GM12892 (cell line): Measurements from ENCODE around the gene DDX47.

ENCODE experiments used
- POLR2A ChIP-seq: IDR thresholded peaks from 2 replicates; pipeline ENCODE4 v1.6.1; 2011; ENCODE audit warnings: low read depth, low read length, control low read depth
- POLR2AphosphoS5 ChIP-seq: IDR thresholded peaks from 2 replicates; pipeline ENCODE4 v1.6.1; 2011; ENCODE audit warnings: low read depth, low read length, control low read depth
- TAF1 ChIP-seq: IDR thresholded peaks from 2 replicates; pipeline ENCODE4 v1.6.1; 2011; ENCODE audit warnings: low read depth, mild to moderate bottlenecking, control low read depth, low read length, borderline replicate concordance

- TF ChIP-seq POLR2AphosphoS5 (no peak), POLR2A (no peak), TAF1 (no peak)
These were observed 16.0 kb upstream of the DDX47 start for GRCh38 chr12:12796928-12797793.
